GM21447 (cell line): ENCODE measurements around the gene STKLD1.

Experiments
- ATAC-seq: cut with Tn5 transposase; IDR thresholded peaks from one replicate; pipeline ENCODE4 v1.9.1; 2021; ENCODE audit not compliant: unreplicated experiment

The STKLD1 gene

DNA sequence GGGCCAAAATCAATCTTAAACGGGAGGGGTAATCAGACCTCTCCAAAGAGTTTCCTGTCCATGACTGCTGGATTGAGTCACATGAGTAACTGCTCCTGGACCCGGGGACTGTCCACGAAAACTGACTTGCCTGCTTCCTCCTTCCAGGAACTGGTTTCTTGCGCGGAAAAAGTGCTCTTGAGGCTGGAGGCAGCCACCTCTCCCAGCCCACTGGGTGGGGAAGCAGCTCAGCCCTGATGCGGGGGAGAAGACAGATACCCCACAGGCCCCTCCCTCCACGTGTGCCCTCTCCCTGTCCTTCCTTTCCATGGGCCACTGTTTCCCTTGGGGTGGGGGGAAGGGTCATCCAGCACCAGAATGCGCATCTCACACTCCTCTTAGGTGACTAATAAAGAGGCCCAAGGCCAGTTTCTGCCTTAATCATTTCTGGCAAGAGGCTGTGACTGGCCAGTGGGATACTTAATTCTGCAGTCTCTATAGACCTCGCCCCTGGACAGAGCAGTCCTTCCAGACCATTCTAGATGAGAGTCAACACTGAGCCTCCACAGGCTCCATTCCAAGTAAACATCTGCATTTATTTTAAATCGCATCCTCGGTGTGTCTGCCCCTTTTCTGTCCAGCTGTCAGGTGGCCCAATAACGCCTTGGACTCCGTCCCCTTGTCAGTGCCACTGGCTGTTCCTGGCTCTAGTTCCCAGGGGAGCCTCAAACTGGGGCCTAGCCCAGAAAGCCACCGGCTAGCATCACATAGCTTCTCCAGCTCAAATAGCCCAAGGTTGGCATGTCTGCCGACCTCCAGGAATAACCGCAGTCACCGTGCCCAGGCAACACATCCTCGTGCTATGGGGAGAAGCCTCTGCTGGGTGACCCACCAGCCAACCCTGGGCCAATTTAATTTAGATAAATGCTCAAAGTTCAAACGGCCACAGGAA, 29.6 kb downstream of the STKLD1 start:
- ATAC-seq = no peak

DNA sequence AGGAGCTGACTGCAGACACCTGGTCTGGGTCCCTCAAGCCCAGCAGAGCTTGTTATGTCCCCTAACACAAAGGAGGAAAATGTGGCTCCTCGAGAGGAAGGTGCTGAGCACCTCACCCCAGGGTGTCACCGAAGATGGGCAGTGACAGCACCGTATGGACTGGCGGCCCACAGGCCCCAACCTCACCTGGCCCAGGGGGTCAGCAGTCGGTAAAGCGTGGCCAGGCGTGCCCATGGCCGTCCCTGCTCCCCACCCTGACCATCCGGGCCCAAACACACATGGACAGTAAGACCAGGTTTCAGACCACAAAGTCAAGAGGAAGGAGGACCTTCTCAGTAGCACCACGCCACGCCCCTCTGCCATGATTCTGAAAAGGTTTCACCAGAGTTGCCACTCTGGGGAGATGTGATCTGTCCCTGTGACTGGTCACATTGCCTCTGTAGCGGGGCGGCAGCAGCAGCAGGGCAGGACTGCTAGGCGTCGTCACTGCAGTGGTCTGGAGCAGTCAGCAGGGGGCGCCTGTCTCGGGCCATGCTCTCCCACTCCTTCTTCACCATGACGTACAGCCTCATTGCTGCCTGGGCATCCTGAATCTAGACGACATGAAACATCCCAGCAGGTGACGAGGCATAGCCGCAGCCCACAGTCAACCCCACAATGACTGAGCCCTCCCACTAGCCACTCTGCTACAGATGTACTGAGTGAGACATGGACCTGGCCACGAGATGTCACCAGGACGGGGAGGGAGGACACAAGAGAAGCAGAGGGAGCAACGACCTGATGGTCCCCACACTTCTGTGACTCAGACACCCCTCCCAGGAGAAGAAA, 30.5 kb downstream of the STKLD1 start:
- ATAC-seq = no peak

DNA sequence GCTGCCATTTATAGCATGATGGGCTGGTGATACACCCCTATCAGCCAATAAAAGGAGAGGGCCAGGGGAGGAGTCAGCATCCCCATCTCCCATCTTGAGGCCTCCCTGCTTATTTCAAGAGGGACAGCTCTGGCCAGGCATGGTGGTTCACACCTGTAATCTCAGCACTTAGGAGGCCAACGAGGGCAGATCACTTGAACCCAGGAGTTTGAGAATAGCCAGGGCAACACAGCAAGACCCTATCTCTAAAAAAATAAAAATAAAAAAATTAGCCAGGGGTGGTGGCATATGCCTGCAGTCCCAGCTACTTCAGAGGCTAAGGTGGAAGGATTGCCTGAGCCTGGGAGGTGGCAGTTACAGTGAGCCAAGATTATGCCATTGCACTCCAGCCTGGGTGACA, 31.9 kb downstream of the STKLD1 start:
- ATAC-seq = no peak

DNA sequence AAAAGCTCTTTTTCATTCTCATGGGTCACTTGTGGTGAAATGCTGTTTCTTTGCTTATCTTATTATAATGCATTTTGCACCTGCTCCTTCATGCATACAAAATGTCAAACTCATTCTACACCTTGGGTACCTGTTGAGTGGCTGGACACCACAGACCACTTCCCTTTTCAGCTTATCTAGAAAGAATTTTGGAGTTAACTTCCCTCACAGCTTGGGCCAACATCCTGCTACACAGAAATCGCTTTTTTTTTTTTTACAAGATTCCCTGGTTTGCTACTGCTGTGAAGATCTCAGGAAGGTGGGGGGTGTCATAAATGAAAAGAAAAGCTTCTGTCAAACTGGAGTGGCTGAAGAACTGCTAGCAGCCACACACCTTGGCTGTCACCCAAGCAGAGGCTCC, 39.0 kb downstream of the STKLD1 start:
- ATAC-seq = no peak

DNA sequence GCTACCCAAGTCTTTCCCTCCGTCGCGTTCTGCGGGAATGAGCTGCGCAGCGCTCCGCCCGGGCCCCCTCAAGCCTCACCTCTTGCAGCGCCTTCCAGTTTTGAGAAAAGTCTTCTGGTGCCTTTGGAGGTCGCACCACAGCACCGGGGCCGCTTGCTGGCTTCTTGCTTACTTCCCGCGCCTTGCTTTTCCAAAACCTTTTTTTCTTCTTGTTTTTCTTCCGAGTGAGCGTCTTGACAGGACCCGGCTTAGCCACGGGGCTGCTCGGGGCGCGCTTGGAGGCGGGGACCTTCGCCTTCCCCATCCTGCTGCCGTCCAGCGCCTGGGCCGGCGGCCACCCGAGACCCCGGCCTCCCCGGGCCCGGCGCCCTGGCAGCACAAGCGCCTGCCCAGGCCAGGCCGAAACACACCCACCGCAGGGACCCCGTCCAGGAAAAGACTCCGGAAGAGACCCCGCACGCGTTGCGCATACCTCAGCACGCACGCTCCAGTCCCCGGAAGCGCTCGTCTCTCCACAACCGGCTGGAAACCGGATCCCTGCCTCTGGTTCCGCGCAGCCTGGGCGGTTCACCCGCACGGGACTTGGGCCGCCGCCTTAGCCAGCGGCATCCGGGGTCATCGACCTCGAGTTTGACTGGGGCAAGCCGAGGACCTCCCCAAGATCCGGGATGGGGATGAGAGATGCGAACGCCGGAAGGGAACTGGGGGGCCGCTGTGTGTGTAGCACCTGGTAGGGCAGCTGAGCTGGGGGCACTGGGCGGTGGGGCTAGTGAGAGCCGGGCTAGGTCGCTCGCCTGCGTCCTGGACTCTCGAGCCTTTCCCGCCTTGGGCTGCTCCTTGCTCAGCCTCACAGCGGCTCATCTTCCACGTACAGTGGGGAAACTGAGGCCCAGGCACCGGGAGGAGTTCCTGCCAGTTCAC, 41.6 kb downstream of the STKLD1 start, which contains the start of gene REXO4:
REXO4 (minus strand) TSS at position 470 of the 921 bp plus-strand sequence; CDS start at position 304, 166 bp downstream.
- peak; percentile 78 for ATAC-seq

DNA sequence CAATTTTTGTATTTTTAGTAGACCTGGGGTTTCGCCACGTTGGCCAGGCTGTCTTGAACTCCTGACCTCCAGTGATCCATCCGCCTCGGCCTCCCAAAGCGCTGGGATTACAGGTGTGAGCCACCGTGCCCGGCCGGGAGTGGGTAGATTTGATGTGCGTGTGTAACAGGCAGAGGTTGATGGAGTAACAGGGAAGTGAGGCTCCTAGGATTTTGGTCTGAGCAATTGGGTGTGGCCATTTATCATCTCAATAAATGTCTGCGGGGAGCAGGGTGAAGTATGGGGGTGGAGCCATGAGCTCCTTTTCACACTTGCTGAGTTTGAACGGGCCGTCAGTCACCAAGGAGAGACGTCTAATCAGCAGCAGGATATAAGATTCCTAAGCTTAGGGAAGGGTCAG, 42.8 kb downstream of the STKLD1 start:
- ATAC-seq = no peak

DNA sequence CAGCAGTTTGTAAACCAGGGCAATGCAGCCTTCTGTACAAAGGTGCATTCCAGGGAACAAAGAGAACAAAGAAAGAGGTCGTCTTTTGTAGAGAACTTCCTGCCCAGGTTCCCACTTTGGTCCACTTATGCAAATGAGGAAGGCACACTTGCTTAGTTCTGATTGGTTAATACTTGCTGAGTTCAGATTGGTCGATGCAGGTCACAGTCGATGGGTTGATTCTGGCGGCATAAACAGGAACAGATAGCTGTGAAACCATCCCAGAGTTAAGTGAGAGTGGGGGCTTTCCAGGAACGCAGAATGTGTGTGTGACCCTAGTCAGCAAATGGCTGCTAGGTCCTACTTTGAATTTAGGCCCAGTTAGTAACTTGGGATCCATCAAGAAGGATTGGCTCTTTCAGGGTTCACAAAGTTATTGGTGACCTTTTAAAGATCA, 44.2 kb downstream of the STKLD1 start:
- ATAC-seq = no peak

DNA sequence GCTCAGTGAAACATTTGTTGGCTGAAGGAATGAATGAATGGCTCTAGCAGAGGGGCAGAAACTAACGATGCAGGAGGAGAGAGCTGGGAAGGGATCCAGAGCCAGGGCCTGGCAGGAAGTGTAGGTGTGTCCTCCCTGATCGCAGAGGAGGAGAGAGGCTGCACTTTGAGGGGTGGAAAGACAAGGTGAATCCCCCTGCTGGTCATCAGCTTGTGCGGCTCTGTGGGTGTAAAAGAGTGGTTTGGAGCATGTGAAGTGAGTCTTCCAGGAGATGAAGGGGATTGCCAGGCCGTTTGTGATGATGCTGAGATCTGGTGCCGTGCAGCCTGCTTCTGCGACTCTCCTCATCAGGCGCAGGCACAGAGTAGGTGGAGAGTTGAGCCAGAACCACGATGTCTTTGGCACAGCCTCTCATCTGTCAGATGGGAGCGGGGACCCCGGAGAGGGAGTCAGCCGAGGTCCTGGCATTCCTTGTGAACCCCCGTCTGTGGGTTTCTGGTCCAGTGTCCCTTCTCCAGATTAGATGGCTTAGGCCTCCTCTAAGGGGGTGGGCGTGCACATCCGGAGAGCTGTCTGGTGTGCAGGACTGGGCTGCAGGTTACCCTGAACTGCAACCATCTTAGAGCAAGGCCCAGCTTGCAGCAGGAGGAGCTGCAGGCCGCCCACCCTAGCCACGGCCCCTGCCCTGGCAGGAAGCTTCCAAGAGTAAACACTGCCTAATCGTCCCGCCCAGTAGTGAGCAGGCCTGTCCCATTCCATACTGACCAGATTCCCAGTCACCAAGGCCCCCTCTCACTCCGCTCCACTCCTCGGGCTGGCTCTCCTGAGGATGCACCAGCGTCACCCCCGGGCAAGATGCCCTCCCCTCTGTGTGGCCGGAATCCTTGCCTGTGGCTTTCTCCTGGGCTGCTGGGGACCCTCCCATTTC, 45.7 kb downstream of the STKLD1 start, which contains the start of gene ADAMTS13:
ADAMTS13 (plus strand) TSS at position 753 of the 928 bp plus-strand sequence; CDS start at position 830, 77 bp downstream.
- ATAC-seq = no peak

DNA sequence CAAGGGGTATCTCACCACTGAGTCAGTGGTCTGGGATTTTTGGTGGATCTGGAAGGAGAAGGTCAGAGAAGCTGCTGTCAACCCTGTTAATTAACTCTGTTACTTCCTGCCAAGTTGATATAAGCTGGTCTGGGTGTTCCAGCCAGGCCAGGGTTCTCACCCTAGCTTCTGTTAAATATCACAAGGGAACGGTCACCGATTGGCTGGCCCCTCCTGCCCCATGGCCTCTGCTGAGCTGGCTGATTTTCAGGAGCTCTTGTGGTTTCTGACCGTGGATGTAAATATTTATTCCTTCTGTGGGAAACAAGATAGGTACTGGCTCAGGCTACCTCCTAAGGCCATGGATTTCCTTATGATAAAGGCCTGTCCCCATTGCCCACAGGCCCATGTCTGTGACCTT, 47.0 kb downstream of the STKLD1 start:
- no peak for ATAC-seq

DNA sequence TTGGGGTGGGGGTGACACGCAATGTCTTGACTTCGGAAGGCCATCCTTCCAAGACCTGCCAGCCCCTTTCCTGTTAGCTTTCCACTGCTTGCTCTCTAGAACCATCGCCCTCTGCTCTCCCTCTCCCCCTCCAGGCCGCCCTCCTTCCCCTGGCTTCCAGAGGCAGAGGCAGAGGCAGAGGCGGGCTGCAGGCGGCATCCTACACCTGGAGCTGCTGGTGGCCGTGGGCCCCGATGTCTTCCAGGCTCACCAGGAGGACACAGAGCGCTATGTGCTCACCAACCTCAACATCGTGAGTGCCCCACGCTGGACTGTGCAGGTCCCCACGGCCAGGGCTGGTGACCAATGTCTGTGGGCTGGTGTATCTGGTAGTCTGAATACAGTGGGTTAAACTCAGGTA, 48.0 kb downstream of the STKLD1 start:
- no peak for ATAC-seq

DNA sequence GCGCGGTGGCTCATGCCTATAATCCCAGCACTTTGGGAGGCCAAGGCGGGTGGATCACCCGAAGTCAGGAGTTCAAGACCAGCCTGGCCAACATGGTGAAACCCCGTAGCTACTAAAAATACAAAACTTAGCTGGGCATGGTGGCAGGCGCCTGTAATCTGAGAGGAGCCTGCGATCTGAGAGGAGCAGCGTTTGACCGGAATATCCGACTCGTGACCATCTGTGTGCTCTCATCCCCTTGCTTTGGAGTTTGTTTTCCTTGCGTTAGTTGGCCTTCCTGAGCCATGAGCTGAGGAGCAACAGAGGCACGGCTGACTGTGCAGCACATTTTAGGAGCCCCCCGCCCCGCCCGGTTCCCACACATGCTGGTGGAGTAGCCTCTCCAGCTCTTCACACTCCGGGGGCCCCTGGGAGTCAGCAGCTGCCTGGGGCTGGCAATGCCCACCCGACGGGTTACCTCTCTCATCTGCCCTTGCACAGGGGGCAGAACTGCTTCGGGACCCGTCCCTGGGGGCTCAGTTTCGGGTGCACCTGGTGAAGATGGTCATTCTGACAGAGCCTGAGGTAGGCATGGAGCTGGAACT, 49.0 kb downstream of the STKLD1 start:
- ATAC-seq = no peak

DNA sequence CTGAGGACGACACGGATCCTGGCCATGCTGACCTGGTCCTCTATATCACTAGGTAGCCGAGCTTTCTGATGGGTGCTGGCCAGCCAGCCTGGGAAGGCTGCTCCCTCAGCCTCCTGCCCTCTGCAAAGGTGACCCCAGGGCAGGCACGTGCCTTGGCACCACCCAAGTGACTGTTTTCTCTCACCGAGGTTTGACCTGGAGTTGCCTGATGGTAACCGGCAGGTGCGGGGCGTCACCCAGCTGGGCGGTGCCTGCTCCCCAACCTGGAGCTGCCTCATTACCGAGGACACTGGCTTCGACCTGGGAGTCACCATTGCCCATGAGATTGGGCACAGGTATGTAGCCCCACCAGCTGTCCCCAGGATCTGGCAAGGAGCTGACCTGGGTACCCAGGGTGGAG, 49.8 kb downstream of the STKLD1 start:
- no peak for ATAC-seq

DNA sequence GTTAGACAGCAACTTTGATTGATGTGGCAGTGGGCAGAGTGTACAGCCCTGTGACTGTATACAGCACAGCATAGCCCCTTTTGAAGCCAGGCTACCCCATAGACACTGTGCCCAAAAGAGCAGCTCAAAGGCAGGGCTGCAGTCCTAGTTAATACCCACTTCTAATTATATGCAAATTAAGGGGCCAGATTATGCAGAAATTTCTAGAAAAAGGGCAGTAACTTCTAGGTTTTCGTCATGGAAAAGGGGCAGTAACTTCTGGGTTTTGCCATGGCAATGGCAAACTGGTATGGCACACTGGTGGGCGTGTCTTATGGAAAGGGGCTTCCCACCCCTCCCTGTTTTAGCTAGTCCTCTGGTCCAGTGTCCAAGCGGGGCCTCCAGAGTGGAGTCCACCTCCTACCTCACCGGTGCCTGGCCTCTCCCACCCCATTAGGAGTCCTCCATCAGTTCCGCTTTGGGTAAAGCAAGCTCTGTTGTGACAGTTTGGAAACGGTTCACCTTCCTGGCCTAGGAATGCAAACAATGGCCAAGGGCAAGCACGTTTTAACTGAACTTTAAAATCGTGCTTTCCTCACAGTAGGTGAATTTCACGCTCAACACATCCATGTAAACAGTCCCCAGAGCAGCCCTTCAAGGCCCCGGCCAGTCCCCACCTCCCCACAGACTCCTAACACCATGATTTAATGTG, 51.6 kb downstream of the STKLD1 start:
- ATAC-seq = no peak

DNA sequence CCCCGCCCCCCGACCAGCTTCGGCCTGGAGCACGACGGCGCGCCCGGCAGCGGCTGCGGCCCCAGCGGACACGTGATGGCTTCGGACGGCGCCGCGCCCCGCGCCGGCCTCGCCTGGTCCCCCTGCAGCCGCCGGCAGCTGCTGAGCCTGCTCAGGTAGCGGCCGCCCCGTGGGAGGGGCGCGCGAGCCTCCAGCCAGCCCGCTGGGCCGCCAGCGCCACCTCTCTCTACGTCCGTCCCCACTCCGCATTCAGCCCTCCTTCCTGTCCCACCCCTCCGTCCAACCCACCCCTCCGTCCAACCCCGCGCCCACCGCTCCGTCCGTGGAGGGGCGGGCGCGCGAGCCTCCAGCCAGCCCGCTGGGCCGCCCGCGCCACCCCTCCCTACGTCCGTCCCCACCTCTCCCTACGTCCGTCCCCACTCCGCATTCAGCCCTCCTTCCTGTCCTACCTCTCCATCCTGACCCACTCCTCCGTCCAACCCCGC, 52.5 kb downstream of the STKLD1 start:
- no peak for ATAC-seq

DNA sequence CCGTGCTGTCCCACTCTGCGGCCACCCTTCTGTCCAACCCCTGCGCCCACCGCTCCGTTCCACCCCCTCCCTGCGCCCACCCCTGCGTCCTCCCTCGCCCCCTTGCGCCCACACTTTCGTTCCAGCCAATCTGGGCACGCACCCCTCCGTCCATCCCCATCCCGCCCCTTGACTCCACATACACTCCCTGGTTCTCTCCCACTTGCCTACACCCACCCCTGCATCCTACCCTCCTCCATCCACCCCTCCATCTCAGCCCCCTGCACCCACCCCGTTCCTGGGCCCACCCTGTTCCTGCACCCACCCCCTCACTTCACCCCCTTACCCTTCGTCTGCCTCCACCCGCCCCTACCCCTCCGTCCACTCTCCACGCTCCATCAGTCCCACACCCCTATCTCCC, 53.0 kb downstream of the STKLD1 start:
- no peak for ATAC-seq

DNA sequence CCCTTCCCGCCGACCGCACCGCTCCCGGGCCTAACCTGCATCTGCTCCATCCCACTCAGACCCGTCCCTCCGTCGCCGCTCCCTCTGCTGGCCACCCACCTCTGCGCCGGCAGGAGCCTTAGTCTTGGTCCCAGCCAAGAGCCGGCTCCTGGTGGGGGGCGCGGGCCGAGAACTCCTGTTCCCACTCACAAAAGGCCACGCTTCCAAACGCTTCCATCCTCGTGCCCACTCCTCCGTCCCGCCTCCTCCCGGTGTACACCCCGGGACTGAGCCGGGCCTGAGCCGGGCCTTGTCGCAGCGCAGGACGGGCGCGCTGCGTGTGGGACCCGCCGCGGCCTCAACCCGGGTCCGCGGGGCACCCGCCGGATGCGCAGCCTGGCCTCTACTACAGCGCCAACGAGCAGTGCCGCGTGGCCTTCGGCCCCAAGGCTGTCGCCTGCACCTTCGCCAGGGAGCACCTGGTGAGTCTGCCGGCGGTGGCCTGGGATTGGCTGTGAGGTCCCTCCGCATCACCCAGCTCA, 53.5 kb downstream of the STKLD1 start:
- no peak for ATAC-seq

DNA sequence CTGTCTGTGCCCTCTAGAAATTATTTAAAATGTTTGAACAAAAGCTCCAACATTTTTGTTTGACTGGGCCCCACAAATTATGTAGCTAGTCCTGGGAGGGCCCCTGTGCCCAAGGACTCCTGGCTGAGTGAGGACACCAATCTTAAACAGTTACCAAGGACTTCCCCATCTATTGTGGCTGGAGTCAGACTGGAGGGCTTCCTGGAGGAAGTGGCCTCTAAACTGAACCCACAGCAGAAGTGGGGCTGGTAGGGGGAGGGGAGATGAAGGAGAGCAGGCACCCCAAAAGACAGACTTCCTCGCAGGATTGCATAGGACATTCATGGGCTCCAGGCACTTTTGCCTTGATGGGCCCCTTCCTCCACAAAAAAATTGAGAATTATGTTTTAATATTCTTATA, 54.1 kb downstream of the STKLD1 start:
- ATAC-seq = no peak

DNA sequence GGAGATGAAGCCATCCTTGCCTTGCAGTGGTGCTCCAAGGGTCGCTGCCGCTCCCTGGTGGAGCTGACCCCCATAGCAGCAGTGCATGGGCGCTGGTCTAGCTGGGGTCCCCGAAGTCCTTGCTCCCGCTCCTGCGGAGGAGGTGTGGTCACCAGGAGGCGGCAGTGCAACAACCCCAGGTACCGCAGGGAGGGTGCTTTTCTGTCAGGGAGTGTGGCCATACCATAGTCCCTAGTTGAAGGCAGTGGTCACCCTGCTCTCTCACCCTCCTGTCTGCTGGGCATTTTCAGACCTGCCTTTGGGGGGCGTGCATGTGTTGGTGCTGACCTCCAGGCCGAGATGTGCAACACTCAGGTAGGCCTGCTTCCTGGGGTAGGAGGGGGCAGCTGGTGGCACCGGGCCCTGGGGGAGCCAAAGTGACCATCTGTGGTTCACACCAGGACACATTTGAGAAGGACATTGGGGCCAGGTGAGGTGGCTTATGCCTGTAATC, 57.2 kb downstream of the STKLD1 start:
- no peak for ATAC-seq
